PC-9 (cell line): ENCODE results near the gene ANO1. TPM values are rescaled to one million over a fixed set of nuclear protein-coding genes. Genes with fewer than 3 reads are reported as not detected.

Experiments
- BruUV-seq: library from RNA; stranded (reverse); fragments of 400-500 nt; replicated peaks from 2 replicates; lab custom pipeline; 2021; lab: Mats Ljungman, UMichigan
- CTCF ChIA-PET: fragments of 300-600 bp; sonication (Branson Sonifier 250); formaldehyde crosslinking; loops from one replicate; lab custom pipeline; 2022; ENCODE audit warnings: antibody characterized with exemption; lab: Charles Lee
- POLR2A ChIA-PET: fragments of 300-600 bp; sonication (Branson Sonifier 250); formaldehyde crosslinking; loops from one replicate; lab custom pipeline; 2022; ENCODE audit warnings: antibody characterized with exemption; ENCODE audit not compliant: unreplicated experiment; lab: Charles Lee
- DNase-seq, 2 experiments: peaks; one replicate each; pipeline versions ENCODE4 v3.0.0 to v3.0.0-alpha.2; 2015 to 2022; ENCODE audit warnings: mixed read lengths in 1 of 2
- H2AFZ ChIP-seq: fragments of 200-600 bp; sonication (generic); 2 replicates; pipeline ENCODE4 v1.8.1; 2017; ENCODE audit warnings: antibody characterized with exemption
- H3F3A ChIP-seq: fragments of 200-600 bp; sonication (generic); 2 replicates; pipeline ENCODE4 v1.8.1; 2017; ENCODE audit warnings: antibody characterized with exemption, mild to moderate bottlenecking, low read depth; ENCODE audit not compliant: insufficient read depth
- H3K27ac ChIP-seq: fragments of 200-600 bp; sonication (generic); 2 replicates; pipeline ENCODE4 v1.6.1; 2016; ENCODE audit warnings: mixed run types
- H3K27me3 ChIP-seq: fragments of 200-600 bp; sonication (generic); 2 replicates; pipeline ENCODE4 v1.6.1; 2016; ENCODE audit warnings: low read depth, mixed run types; ENCODE audit not compliant: insufficient read depth
- H3K36me3 ChIP-seq: fragments of 200-600 bp; sonication (generic); 2 replicates; pipeline ENCODE4 v1.6.1; 2016; ENCODE audit warnings: low read depth, mixed run types
- H3K4me1 ChIP-seq: fragments of 200-600 bp; sonication (generic); replicated peaks from 2 replicates; pipeline ENCODE4 v1.6.1; 2016; ENCODE audit warnings: mixed run types; ENCODE audit not compliant: insufficient read depth
- H3K4me2 ChIP-seq: fragments of 200-600 bp; sonication (generic); 2 replicates; pipeline ENCODE4 v1.6.1; 2017; ENCODE audit warnings: mixed run types
- H3K4me3 ChIP-seq: fragments of 200-600 bp; sonication (generic); 2 replicates; pipeline ENCODE4 v1.6.1; 2016; ENCODE audit warnings: mixed run types
- H3K79me2 ChIP-seq: fragments of 200-600 bp; sonication (generic); 2 replicates; pipeline ENCODE4 v1.6.1; 2017; ENCODE audit warnings: low read depth, mixed run types
- H3K9me2 ChIP-seq: fragments of 200-600 bp; sonication (generic); 2 replicates; pipeline ENCODE4 v1.8.1; 2017; ENCODE audit warnings: mild to moderate bottlenecking; ENCODE audit not compliant: insufficient read depth
- H3K9me3 ChIP-seq: fragments of 200-600 bp; sonication (generic); 2 replicates; pipeline ENCODE4 v1.8.1; 2016; ENCODE audit warnings: low read depth; ENCODE audit not compliant: insufficient read depth
- H4K20me1 ChIP-seq: fragments of 200-600 bp; sonication (generic); 2 replicates; pipeline ENCODE4 v1.8.1; 2017; ENCODE audit not compliant: insufficient read depth
- EZH2 ChIP-seq: fragments of 200-600 bp; sonication (generic); IDR thresholded peaks from 2 replicates; pipeline ENCODE4 v1.8.0; 2017; ENCODE audit warnings: antibody characterized with exemption, low read depth
- intact Hi-C: fragments of 100-400 bp; cut with micrococcal nuclease; formaldehyde crosslinking; loops from one replicate; pipeline ENCODE4 v1.10.0; 2022; ENCODE audit not compliant: unreplicated experiment
- total RNA-seq: library from RNA; stranded (reverse); gene quantifications from 2 replicates; pipeline ENCODE4 v1.2.3, GENCODE V29; 2021
- TF ChIP-seq, protein P1 (sequence below): fragments of 200-600 bp; sonication (generic); conservative IDR thresholded peaks from 2 replicates; pipeline ENCODE4 v1.6.1; 2017; ENCODE audit warnings: mixed run types, antibody characterized with exemption, mild to moderate bottlenecking, moderate library complexity

Gene ANO1
- total RNA-seq, 1 experiment from 2014 or later = 107 TPM

DNA sequence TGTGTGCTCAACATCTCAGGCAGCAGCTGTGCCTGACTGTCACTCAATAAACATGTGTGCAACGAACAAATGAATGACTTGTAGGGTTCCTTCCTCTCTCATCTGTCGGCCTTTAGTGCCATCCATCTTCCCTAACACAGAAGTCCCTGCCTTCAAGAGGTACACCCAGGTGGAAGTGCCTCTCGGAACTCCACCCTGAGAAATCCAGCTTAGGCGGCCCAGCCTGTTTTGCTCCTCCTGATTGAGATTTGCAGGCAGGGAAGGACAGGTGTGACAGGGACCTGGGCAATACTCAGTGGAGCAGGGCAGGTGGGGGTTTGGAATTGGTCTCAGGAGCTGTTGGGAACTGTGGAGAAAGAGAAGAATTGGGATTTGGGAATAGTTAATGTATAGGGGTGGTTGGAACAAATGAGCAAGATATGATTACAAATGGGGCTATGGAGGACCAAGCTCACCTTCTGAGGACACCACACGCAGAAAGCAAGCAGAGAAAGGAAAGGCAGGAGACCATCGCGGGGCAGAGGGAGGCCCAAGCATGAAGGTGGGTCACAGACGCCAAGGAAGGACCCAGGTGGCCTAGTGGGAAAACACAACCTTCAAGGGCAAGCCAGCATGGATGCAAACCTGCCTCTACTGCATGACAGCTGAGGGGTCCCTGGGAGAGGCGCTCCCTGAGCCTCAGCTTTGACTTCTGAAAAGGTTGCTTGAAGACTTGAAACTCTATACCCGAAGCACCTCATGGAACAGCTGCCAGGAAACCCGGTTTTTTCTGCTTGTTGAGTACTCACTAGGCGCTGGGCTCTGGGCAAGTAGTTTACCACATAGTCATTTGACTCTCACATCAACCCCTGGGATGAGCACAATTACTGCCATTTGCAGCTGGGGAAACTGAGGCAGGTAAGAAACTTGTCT lies 40.9 kb upstream of the ANO1 start:
- H3K9me2 ChIP-seq = no peaks in the 10 kb centered on the region
- H3K4me2 ChIP-seq = no peak overlapping the region
- POLR2A ChIA-PET = no interaction called here
- peaks cover 12% of the 10 kb centered on the region for H3K4me1 ChIP-seq
- H3K79me2 ChIP-seq = no peaks in the 10 kb centered on the region
- H3K36me3 ChIP-seq = no peaks in the 10 kb centered on the region
- no peak overlapping the region for H2AFZ ChIP-seq
- H3K9me3 ChIP-seq = peaks cover 32% of the 10 kb centered on the region
- intact Hi-C loops = no loop called here
- CTCF ChIA-PET = no interaction called here
- BruUV-seq = no TSS peak
- H4K20me1 ChIP-seq = no peaks in the 10 kb centered on the region
- H3K4me3 ChIP-seq = no peak overlapping the region
- no peaks in the 10 kb centered on the region for H3F3A ChIP-seq
- no peak overlapping the region for H3K27ac ChIP-seq
- DNase-seq = no peak
- TF ChIP-seq EZH2 = no peak
- TF ChIP-seq, protein P1, sequence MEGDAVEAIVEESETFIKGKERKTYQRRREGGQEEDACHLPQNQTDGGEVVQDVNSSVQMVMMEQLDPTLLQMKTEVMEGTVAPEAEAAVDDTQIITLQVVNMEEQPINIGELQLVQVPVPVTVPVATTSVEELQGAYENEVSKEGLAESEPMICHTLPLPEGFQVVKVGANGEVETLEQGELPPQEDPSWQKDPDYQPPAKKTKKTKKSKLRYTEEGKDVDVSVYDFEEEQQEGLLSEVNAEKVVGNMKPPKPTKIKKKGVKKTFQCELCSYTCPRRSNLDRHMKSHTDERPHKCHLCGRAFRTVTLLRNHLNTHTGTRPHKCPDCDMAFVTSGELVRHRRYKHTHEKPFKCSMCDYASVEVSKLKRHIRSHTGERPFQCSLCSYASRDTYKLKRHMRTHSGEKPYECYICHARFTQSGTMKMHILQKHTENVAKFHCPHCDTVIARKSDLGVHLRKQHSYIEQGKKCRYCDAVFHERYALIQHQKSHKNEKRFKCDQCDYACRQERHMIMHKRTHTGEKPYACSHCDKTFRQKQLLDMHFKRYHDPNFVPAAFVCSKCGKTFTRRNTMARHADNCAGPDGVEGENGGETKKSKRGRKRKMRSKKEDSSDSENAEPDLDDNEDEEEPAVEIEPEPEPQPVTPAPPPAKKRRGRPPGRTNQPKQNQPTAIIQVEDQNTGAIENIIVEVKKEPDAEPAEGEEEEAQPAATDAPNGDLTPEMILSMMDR = no peak
- H3K27me3 ChIP-seq = no peaks in the 10 kb centered on the region

DNA sequence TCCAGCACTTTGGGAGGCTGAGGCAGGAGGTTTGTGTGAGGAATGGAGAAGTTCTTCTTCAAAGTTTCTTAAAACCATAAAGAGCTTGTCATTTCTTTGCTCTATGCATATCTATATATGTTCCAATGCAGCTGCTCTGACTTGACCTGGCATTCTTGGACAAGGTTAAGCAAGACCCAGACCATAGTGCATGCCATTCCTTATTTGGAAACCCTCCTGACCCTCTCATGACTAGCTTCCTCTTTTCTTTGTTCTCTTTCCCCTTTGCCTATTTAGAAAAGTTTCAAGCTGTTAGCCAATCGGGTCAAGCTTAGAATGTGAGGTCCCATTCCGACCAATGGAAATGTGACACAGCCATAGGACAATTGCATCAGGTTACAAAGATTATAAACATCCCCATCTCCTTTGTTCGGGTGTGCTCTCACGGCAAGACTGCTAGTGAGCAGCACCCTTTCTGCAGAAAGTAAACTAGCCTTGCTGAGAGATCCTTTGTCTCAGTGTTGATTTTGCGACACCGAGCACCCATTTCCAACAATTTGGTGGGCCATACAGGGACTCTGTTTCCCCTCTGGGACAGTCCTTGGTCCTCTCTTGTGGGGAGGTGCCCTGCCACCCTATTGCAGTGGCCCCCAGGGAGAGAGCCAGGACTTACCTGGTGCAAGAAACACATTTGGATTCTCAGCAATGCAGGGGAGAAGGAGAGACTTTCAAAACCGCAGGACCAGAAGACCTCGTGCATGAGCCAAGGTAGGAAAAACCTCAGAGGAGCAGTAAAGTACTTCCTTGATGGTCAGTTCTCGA lies 39.9 kb upstream of the ANO1 start:
- no TSS peak for BruUV-seq
- no peaks in the 10 kb centered on the region for H3K27me3 ChIP-seq

DNA sequence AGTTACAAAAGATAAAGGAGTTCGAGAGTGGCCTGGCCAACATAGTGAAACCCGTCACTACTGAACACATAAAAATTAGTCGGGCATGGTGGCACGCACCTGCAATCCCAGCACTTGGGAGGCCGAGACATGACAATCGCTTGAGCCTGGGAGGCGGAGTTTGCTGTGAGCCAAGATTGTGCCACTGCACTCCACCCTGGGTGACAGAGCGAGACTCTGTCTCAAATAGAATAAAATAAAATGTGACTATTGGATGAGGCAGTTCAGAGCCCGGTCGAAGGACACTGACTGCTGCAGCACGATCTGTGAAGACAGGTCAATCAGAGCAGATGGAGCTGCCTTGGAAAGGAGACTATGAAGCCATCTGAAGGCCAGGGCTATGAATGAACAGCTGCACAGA lies 37.7 kb upstream of the ANO1 start:
- Histone ChIP-seq H3K9me3 (peaks cover 57% of the 10 kb centered on the region), H3K79me2 (no peaks in the 10 kb centered on the region), H3K36me3 (0 out of 2 replicates have a peak, but pooled peaks cover 8% of the 10 kb centered on the region), H3K4me2 (no peak overlapping the region), H3K4me3 (no peak overlapping the region), H3K4me1 (no peaks in the 10 kb centered on the region), H3K9me2 (no peaks in the 10 kb centered on the region), H4K20me1 (no peaks in the 10 kb centered on the region), H3K27me3 (no peaks in the 10 kb centered on the region), H2AFZ (no peak overlapping the region), H3F3A (no peaks in the 10 kb centered on the region), H3K27ac (no peak overlapping the region)
- no TSS peak for BruUV-seq
- CTCF ChIA-PET = no interaction called here
- intact Hi-C loops = no loop called here
- POLR2A ChIA-PET = no interaction called here
- TF ChIP-seq, protein P1 = no peak
- no peak for TF ChIP-seq EZH2
- DNase-seq = no peak

More for the DNA sequence above, 39.9 kb upstream of the ANO1 start:
- Histone ChIP-seq H3K36me3 (no peaks in the 10 kb centered on the region), H3K9me2 (no peaks in the 10 kb centered on the region), H4K20me1 (no peaks in the 10 kb centered on the region), H3K9me3 (peaks cover 43% of the 10 kb centered on the region), H2AFZ (no peak overlapping the region), H3K4me2 (no peak overlapping the region), H3K27ac (no peak overlapping the region), H3K4me3 (no peak overlapping the region), H3K79me2 (no peaks in the 10 kb centered on the region), H3F3A (no peaks in the 10 kb centered on the region), H3K4me1 (peaks cover 12% of the 10 kb centered on the region)
- POLR2A ChIA-PET = no interaction called here
- intact Hi-C loops = no loop called here
- no peak for DNase-seq
- CTCF ChIA-PET = no interaction called here
- TF ChIP-seq, protein P1 = no peak
- TF ChIP-seq EZH2 = no peak
